DND-41 (cell line): ENCODE measurements around the gene FBXO3.
"Not testable (repeated sequence)": the region's sequence is repeated elsewhere in the genome, so short reads cannot be mapped to it uniquely, and the experiment has no call there.

ENCODE experiments used
- ATAC-seq: fragments of 200-7000 bp; cut with Tn5 transposase; 3 replicates; pipeline ENCODE4 v1.9.1; 2021; ENCODE audit warnings: low read depth; ENCODE audit not compliant: insufficient read depth
- DNase-seq: peaks from one replicate; pipeline ENCODE4 v3.0.0-alpha.2; 2020
- H2AFZ ChIP-seq: 2 replicates; pipeline ENCODE4 v1.6.0; 2012; ENCODE audit warnings: low read depth, low read length
- H3K27ac ChIP-seq: 2 replicates; pipeline ENCODE4 v1.5.1; 2012; ENCODE audit warnings: low read length, inconsistent platforms
- H3K27me3 ChIP-seq: fragments of 200-600 bp; sonication (generic); 2 replicates; pipeline ENCODE4 v1.6.0; 2012; ENCODE audit warnings: low read length, mild to moderate bottlenecking, inconsistent platforms; ENCODE audit not compliant: insufficient read depth, poor library complexity
- H3K36me3 ChIP-seq: 2 replicates; pipeline ENCODE4 v1.5.1; 2012; ENCODE audit warnings: low read length, inconsistent platforms; ENCODE audit not compliant: insufficient read depth
- H3K4me1 ChIP-seq: 2 replicates; pipeline ENCODE4 v1.5.1; 2012; ENCODE audit warnings: mild to moderate bottlenecking, low read length; ENCODE audit not compliant: insufficient read depth
- H3K4me2 ChIP-seq: 2 replicates; pipeline ENCODE4 v1.6.0; 2012; ENCODE audit warnings: mild to moderate bottlenecking, moderate library complexity, low read length, inconsistent platforms; ENCODE audit not compliant: insufficient read depth
- H3K4me3 ChIP-seq, 2 experiments: fragments of 200-600 bp in 1 of 2; shearing (Covaris generic) in 1 of 2; 2 replicates each; pipeline ENCODE4 v1.5.1; 2012 to 2016; ENCODE audit warnings: inconsistent platforms in 2 of 2, low read length in 2 of 2, mild to moderate bottlenecking in 2 of 2, low read depth in 1 of 2, moderate library complexity in 1 of 2
- H3K79me2 ChIP-seq: 2 replicates; pipeline ENCODE4 v1.6.0; 2012; ENCODE audit warnings: low read length, inconsistent platforms; ENCODE audit not compliant: insufficient read depth
- H3K9ac ChIP-seq: 2 replicates; pipeline ENCODE4 v1.6.0; 2012; ENCODE audit warnings: low read depth, mild to moderate bottlenecking, inconsistent platforms, low read length, moderate library complexity
- H3K9me3 ChIP-seq: 2 replicates; pipeline ENCODE4 v1.5.1; 2012; ENCODE audit warnings: low read length, moderate library complexity, mild to moderate bottlenecking, inconsistent platforms; ENCODE audit not compliant: insufficient read depth, severe bottlenecking
- H4K20me1 ChIP-seq: 2 replicates; pipeline ENCODE4 v1.6.0; 2012; ENCODE audit warnings: low read length; ENCODE audit not compliant: insufficient read depth
- EZH2 ChIP-seq: IDR thresholded peaks from 3 replicates; pipeline ENCODE4 v1.6.1; 2012; ENCODE audit warnings: borderline replicate concordance, low read depth, mild to moderate bottlenecking, moderate library complexity, low read length, inconsistent platforms; ENCODE audit not compliant: severe bottlenecking
- TF ChIP-seq, protein P1 (sequence below): IDR thresholded peaks from 2 replicates; pipeline ENCODE4 v1.5.1; 2012; ENCODE audit warnings: borderline replicate concordance, low read length, moderate library complexity, mild to moderate bottlenecking; ENCODE audit not compliant: poor library complexity, severe bottlenecking; ENCODE audit errors: extremely low read depth

FBXO3 gene

DNA sequence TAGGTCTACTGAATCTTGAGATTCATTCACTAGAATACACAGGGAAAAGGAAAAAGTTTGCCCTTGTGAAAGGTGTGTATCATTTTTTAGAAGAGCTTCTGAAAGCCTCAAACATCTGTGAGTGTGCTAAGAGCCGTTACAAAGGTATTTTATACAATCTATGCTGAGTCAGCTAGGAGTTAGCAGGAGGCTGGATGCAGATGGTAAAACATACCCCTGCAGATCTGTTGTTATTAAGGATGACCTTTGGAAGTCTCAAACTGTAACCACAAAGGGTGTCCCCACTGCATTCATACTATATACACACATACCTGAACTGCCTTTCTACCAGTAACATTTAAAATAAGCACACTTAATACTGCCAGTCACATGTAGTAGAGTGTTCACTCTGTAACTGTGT is 65.3 kb downstream of the FBXO3 start:
- H3K9ac ChIP-seq: no peak overlapping the region
- TF ChIP-seq, protein P1, sequence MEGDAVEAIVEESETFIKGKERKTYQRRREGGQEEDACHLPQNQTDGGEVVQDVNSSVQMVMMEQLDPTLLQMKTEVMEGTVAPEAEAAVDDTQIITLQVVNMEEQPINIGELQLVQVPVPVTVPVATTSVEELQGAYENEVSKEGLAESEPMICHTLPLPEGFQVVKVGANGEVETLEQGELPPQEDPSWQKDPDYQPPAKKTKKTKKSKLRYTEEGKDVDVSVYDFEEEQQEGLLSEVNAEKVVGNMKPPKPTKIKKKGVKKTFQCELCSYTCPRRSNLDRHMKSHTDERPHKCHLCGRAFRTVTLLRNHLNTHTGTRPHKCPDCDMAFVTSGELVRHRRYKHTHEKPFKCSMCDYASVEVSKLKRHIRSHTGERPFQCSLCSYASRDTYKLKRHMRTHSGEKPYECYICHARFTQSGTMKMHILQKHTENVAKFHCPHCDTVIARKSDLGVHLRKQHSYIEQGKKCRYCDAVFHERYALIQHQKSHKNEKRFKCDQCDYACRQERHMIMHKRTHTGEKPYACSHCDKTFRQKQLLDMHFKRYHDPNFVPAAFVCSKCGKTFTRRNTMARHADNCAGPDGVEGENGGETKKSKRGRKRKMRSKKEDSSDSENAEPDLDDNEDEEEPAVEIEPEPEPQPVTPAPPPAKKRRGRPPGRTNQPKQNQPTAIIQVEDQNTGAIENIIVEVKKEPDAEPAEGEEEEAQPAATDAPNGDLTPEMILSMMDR: no peak
- no peak for TF ChIP-seq EZH2
- no peaks in the 10 kb centered on the region for H3K27me3 ChIP-seq
- no peaks in the 10 kb centered on the region for H3K4me1 ChIP-seq
- no peak for ATAC-seq
- H3K4me2 ChIP-seq: no peak overlapping the region
- H3K36me3 ChIP-seq: no peaks in the 10 kb centered on the region
- H3K79me2 ChIP-seq: no peaks in the 10 kb centered on the region
- H4K20me1 ChIP-seq: no peaks in the 10 kb centered on the region
- H3K4me3 ChIP-seq: no peak overlapping the region
- H3K9me3 ChIP-seq: no peaks in the 10 kb centered on the region
- H2AFZ ChIP-seq: no peak overlapping the region
- no peak overlapping the region for H3K27ac ChIP-seq
- no peak for DNase-seq

DNA sequence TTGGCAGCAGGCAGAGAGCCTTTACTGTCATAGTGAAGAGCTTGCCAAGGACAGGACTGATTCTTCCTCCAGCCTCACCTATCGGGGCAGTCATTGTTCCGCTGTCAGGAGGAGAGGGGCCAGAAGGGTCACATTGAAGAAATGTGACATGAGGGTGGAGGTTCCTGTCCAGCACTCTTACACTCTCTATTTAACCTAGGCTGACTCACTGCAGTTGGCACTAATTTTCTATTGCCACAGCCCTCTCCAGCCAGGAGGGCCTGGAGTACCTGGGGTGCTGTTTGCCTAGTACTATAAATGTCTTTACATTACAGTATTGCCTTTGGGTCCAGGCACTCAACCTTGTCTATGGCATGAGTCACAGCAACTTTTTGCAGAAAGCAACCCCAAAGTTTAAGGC is 66.5 kb downstream of the FBXO3 start:
- H3K4me2 ChIP-seq, H4K20me1 ChIP-seq, H3K36me3 ChIP-seq: not testable (repeated sequence)

DNA sequence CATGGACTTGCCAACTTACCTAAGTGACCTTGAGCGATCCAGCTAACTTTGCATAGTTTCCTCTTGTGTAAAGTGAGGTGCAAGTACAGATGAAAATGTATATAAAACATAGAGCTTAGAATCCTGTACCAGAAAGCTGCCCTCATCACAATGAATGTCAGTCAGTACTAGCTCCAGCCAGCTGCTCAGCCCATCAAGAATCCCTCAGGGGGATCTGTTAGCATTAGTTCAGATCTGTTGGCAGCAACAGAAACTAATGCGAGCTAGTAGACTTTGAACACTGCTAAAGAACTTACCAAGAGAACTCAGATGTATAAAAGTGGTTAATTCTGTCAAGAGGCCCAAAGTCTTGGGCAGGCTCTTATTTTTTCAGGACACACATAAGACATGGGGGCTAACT is 67.4 kb downstream of the FBXO3 start:
- Histone ChIP-seq H4K20me1 (no peaks in the 10 kb centered on the region), H3K4me2 (no peak overlapping the region), H3K4me3 (no peak overlapping the region), H3K79me2 (no peaks in the 10 kb centered on the region), H3K9me3 (no peaks in the 10 kb centered on the region), H2AFZ (no peak overlapping the region), H3K36me3 (no peaks in the 10 kb centered on the region), H3K27ac (no peak overlapping the region), H3K4me1 (peaks cover under 1% of the 10 kb centered on the region; the same call in 1 of the 2 replicates), H3K27me3 (no peaks in the 10 kb centered on the region), H3K9ac (no peak overlapping the region)
- ATAC-seq (no peak), DNase-seq (no peak)
- TF ChIP-seq, protein P1: no peak
- TF ChIP-seq EZH2: no peak

More for the DNA sequence above, 66.5 kb downstream of the FBXO3 start:
- not testable (repeated sequence) for H2AFZ ChIP-seq, H3K4me1 ChIP-seq, H3K27ac ChIP-seq, H3K4me3 ChIP-seq, H3K9me3 ChIP-seq, H3K79me2 ChIP-seq, ATAC-seq, DNase-seq, H3K9ac ChIP-seq, H3K27me3 ChIP-seq

DNA sequence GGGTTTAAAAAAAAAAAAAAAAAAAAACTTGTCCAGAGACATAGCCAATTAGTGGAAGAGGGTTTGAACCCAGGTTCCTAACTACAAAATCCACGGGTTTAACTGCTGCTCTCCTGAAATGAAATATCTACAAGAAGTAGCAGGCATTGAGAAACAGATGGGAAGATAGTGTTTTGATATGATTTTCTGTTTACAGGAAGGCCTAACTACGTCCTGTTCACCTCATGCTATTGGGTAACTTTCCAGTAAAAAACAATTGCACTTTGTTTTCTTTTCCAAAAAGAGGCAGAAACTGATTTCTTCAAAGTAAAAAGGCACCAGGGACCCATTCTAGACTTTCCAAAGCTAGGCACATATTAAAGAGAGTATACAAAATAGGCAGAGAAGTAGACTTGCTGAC is 67.8 kb downstream of the FBXO3 start:
- no peaks in the 10 kb centered on the region for H4K20me1 ChIP-seq

More for the DNA sequence above, 67.8 kb downstream of the FBXO3 start:
- Histone ChIP-seq H3K4me1 (peaks cover 4% of the 10 kb centered on the region), H3K36me3 (no peaks in the 10 kb centered on the region), H3K79me2 (no peaks in the 10 kb centered on the region), H3K27ac (no peak overlapping the region), H3K27me3 (no peaks in the 10 kb centered on the region), H3K4me2 (no peak overlapping the region), H3K9me3 (no peaks in the 10 kb centered on the region), H3K9ac (no peak overlapping the region), H3K4me3 (no peak overlapping the region), H2AFZ (no peak overlapping the region)
- no peak for ATAC-seq
- TF ChIP-seq, protein P1: no peak
- no peak for TF ChIP-seq EZH2
- no peak for DNase-seq
